ENCODE measurements around the gene MXD1. TPM values are rescaled to one million over a fixed set of nuclear protein-coding genes. Genes with fewer than 3 reads are reported as not detected.

MXD1 gene
- total and polyA plus RNA-seq, 2 experiments from 2014 or later = 1.8 to 3.9 TPM

DNA sequence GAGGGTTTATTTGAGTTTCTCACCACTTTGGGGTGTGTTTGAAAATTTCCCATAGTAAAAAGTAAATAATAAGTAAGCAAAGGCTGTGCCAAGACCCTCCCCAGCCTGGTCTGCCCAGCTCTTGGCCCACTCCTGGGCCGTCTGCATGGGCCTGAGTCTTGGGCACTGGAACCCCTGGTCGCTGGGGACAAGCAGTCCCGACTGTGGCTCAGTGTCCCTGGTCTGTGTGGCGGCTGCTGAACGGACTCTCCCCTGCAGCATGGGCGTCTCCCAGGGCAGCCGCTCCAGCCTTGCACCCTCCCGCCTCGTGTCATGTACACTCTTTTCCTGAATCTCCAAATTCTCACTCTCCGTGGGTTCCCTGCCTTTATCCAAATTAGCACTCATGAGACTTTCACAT, 53.7 kb downstream of the MXD1 start:
- Histone ChIP-seq H3K79me2 (replicated peaks; ENCODE audit: insufficient read depth) (no peaks in the 10 kb centered on the region), H2AFZ (0 out of 2 replicates have a peak overlapping the region, but pooled peaks have one; percentile 32)
- TF ChIP-seq, protein P1, sequence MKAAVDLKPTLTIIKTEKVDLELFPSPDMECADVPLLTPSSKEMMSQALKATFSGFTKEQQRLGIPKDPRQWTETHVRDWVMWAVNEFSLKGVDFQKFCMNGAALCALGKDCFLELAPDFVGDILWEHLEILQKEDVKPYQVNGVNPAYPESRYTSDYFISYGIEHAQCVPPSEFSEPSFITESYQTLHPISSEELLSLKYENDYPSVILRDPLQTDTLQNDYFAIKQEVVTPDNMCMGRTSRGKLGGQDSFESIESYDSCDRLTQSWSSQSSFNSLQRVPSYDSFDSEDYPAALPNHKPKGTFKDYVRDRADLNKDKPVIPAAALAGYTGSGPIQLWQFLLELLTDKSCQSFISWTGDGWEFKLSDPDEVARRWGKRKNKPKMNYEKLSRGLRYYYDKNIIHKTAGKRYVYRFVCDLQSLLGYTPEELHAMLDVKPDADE (IDR thresholded peaks at IDR 0.05) = no peak

DNA sequence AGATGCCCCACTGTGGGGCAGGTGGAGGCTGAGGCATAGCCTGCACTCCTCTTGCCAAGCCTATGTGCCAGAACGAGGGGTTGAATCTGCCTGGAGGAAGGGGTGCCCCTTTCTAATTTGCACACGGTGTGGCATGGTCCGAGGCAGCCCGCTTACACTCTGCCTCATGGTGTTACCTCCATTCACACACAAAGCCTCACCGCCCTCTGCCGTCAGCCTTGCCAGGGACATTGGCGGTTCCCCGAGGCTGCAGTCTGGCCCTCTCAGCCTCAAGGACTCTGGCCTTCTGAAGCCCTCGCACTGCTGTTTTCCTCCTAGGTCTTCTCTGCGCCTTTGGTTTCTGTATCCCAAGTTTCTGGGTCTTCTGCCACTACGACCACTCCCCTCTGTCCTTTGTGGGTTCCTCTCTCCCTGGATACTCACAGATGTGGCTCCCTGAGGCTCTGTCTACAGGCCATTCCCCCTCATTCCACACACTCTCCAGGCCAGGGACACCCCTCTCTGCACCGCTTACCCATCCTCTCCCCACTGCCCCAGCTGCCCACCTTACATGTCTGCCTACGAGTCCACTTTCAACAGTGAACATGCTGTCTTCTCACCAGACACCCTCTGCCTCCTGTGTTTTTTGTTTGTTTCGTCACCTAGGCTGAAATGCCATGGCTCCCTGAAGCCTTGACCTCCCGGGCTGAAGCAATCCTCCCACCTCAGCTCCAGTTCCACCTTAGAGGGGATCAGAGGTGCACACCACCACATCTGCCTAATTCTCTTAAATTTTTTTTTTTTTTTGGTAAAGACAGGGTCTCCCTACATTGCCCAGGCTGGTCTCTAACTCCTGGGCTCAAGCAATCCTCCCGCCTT, 54.4 kb downstream of the MXD1 start:
- no peaks in the 10 kb centered on the region for H3K9me3 Mint-ChIP-seq
- H3K27me3 Mint-ChIP-seq (ENCODE audit: insufficient read depth, low read depth, poor library complexity) = peaks cover 13% of the 10 kb centered on the region
- no peaks in the 10 kb centered on the region for H4K20me1 ChIP-seq (replicated peaks; ENCODE audit: insufficient read depth)
- DNase-seq (ENCODE audit: low spot score) (no peak), ATAC-seq (peak; percentile 63)
- no peaks in the 10 kb centered on the region for H3K79me2 ChIP-seq (replicated peaks; ENCODE audit: insufficient read depth)
- H3K4me2 ChIP-seq = no peak overlapping the region
- no peak overlapping the region for H3K4me3 Mint-ChIP-seq
- no peaks in the 10 kb centered on the region for H3K36me3 ChIP-seq (ENCODE audit: insufficient read depth)
- peaks cover 5% of the 10 kb centered on the region for H3K4me1 Mint-ChIP-seq
- no peaks in the 10 kb centered on the region; the same call in 2 of the 3 replicates for H3K36me3 Mint-ChIP-seq (ENCODE audit: low read depth)
- no peaks in the 10 kb centered on the region for H3K27me3 ChIP-seq (ENCODE audit: insufficient read depth)
- H3K4me1 ChIP-seq (ENCODE audit: insufficient read depth) = 0 out of 2 replicates have a peak, but pooled peaks cover 4% of the 10 kb centered on the region
- H3F3A ChIP-seq (replicated peaks; ENCODE audit: low read depth) = no peaks in the 10 kb centered on the region
- TF ChIP-seq, protein P1 (IDR thresholded peaks at IDR 0.05) = no peak
- TF ChIP-seq, protein P2, sequence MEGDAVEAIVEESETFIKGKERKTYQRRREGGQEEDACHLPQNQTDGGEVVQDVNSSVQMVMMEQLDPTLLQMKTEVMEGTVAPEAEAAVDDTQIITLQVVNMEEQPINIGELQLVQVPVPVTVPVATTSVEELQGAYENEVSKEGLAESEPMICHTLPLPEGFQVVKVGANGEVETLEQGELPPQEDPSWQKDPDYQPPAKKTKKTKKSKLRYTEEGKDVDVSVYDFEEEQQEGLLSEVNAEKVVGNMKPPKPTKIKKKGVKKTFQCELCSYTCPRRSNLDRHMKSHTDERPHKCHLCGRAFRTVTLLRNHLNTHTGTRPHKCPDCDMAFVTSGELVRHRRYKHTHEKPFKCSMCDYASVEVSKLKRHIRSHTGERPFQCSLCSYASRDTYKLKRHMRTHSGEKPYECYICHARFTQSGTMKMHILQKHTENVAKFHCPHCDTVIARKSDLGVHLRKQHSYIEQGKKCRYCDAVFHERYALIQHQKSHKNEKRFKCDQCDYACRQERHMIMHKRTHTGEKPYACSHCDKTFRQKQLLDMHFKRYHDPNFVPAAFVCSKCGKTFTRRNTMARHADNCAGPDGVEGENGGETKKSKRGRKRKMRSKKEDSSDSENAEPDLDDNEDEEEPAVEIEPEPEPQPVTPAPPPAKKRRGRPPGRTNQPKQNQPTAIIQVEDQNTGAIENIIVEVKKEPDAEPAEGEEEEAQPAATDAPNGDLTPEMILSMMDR (conservative IDR thresholded peaks at IDR 0.05; ENCODE audit: low read depth in 2 of 2) = peak in 1 of 2 experiments; percentile 54; a peak in 2 of 4 replicates
- peaks cover 2% of the 10 kb centered on the region; the same call in 1 of the 2 replicates for H3K9me2 ChIP-seq (ENCODE audit: insufficient read depth)
- no peak overlapping the region; the same call in 1 of the 2 replicates for H3K27ac Mint-ChIP-seq
- no peak overlapping the region for H3K27ac ChIP-seq (ENCODE audit: low read depth)
- H3K4me3 ChIP-seq = no peak overlapping the region
- H2AFZ ChIP-seq = 0 out of 2 replicates have a peak overlapping the region, but pooled peaks have one; percentile 32

More for the DNA sequence above, 53.7 kb downstream of the MXD1 start:
- no peak for DNase-seq (ENCODE audit: low spot score)
- Histone ChIP-seq H3K36me3 (ENCODE audit: insufficient read depth) (no peaks in the 10 kb centered on the region), H3K4me3 (no peak overlapping the region), H3K4me1 (ENCODE audit: insufficient read depth) (peaks cover 8% of the 10 kb centered on the region; the same call in 1 of the 2 replicates), H3K4me2 (no peak overlapping the region), H3F3A (replicated peaks; ENCODE audit: low read depth) (no peaks in the 10 kb centered on the region), H3K9me2 (ENCODE audit: insufficient read depth) (peaks cover 2% of the 10 kb centered on the region; the same call in 1 of the 2 replicates), H3K27ac (ENCODE audit: low read depth) (no peak overlapping the region), H4K20me1 (replicated peaks; ENCODE audit: insufficient read depth) (no peaks in the 10 kb centered on the region), H3K27me3 (ENCODE audit: insufficient read depth) (no peaks in the 10 kb centered on the region)
- no peak overlapping the region for H3K4me3 Mint-ChIP-seq
- no peaks in the 10 kb centered on the region for H3K9me3 Mint-ChIP-seq
- no peaks in the 10 kb centered on the region; the same call in 2 of the 3 replicates for H3K36me3 Mint-ChIP-seq (ENCODE audit: low read depth)
- no peak overlapping the region; the same call in 1 of the 2 replicates for H3K27ac Mint-ChIP-seq
- no peak for ATAC-seq
- peaks cover 11% of the 10 kb centered on the region for H3K4me1 Mint-ChIP-seq
- H3K27me3 Mint-ChIP-seq (ENCODE audit: insufficient read depth, low read depth, poor library complexity) = peaks cover 13% of the 10 kb centered on the region

Measured in GM23338 (cell line).